Left lobe of liver (tissue), 2 donors: ENCODE results near the gene GMEB1. TPM values are rescaled to one million over a fixed set of nuclear protein-coding genes. Genes with fewer than 3 reads are reported as not detected.
"Not testable (repeated sequence)": the region's sequence is repeated elsewhere in the genome, so short reads cannot be mapped to it uniquely, and the experiment has no call there.

Experiments
- ATAC-seq: fragments of 200-7000 bp; cut with Tn5 transposase; one replicate; pipeline ENCODE4 v1.9.1; 2020; ENCODE audit warnings: mild to moderate bottlenecking, moderate library complexity
- DNase-seq: peaks from one replicate; pipeline ENCODE4 v3.0.0-alpha.2; 2020; ENCODE audit warnings: low spot score
- total RNA-seq: library from RNA; stranded (reverse); gene quantifications from one replicate; pipeline ENCODE4 v1.2.1, GENCODE V29; 2021
- donor health status: DM: no; HTN: no; CAD: no; lungs with moderate emphysema.
- donor health status: DM: no; HTN: yes; CAD: no.

Gene GMEB1
- 3.3 TPM for total RNA-seq

DNA sequence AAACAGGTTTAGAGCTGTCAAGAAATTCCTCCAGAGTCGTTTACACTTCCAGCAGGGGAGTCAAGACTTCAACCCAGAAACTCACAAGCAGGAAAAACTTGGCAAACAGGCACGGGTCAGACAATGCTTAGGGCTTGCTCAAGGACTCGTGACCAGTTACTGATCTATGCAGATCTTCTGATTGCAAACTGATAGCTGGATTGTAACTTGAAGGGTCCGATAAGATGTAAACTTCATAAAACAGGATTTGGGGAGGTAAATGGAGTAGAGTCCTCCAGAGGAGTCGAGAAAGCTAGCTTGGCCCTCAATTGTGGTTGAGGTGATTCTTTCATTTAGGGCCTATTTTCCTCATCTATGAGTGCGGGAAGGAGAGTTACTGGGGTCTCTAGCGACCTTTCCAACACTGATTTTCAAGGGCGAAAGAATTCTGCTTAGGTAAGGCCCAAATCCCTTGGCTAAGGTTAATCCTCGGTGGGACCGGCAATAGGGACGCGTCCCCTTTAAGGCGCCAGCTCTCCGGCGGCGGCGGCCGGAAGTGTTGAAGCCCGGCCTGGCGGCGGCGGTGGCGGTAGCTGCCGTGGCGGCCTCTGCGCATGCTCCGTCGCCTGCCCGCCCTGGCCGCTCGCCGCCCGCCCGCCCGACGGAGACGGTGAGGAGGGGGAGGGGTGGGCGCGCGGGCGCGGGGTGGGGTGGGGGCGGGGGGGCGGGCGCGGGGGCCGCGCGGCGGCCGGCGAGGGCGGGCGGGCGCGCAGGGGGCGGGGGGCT lies at the start of gene GMEB1:
Gene GMEB1 (plus strand): TSS at position 594 of the 765 bp plus-strand sequence. CDS start 14,829 bp downstream, outside the sequence.
- DNase-seq: peak; percentile 88
- peak; percentile 91 for ATAC-seq

GRCh38 chr1:28631713-28632112 lies 36.9 kb upstream of the GMEB1 start:
- DNase-seq (no peak), ATAC-seq (no peak)

- DNase-seq (no peak), ATAC-seq (no peak)
Measured at GRCh38 chr1:28632560-28632959, 36.0 kb upstream of the GMEB1 start.

GRCh38 chr1:28640766-28641165 lies 27.8 kb upstream of the GMEB1 start:
- ATAC-seq: no peak

GRCh38 chr1:28642056-28642846 lies 26.3 kb upstream of the GMEB1 start:
- no peak for DNase-seq
- peak; percentile 23 for ATAC-seq

More at GRCh38 chr1:28640766-28641165, 27.8 kb upstream of the GMEB1 start:
- no peak for DNase-seq

DNA sequence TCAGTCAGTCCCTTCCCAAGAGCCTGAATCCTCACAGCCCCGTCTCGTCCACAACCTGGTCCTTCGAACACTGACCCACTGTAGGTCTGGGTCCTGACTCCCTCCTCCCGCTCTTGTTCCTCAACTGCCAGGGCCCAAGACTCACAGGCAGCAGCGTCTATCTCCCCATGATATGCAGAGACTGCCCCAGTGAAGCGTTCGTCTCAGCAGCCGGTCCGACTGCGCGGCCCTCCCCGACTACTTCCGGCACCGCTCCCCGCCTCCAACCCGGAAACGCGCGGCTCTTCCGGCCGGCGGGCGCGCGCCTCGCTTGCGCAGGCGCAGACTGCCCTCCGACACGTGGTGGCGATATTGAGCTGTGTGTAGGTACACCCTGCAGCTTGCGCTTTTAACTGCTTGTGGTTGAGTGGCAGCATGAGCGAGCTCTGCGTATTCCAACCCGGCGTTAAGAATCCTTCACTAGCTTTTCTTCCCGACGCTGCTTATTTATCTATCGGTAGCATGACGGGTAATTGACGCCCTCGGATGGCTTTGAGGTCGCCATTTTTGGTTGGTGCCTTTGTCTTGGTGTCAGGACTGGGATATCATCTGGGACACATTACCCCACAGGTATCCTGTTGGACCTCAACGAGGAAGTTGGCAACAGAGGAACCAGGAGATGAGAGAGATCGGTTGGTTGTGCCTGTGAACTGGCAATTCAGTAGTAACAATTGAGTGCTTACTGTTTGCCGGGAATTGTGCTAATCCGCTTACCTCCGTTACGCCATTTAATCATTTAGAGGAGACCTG lies 25.5 kb upstream of the GMEB1 start, which contains the start of gene TAF12:
Gene TAF12 (minus strand): TSS at position 221 of the 789 bp plus-strand sequence. CDS start 20,986 bp downstream, outside the sequence.
- peak; percentile 95 for DNase-seq
- peak; percentile 88 for ATAC-seq

DNA sequence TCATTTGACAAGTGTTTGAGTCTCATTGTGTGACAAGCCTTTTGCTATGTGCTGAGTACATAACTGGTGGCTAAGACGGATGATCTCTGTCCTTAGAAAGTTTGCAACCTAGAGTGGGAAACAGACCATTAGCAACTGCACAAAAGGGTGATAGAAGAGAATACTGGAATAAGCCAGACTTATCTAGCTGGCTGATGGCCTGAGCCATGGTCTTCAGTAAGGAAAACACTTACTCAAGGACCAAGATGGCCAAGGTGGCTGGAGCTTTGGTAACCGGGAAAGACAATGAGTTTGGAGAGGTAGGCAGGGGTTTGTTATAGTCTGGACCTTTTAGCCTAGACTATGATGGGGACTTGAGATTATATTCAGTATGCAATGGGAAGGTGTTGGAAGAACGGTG lies 24.1 kb upstream of the GMEB1 start:
- no peak for ATAC-seq
- no peak for DNase-seq

DNA sequence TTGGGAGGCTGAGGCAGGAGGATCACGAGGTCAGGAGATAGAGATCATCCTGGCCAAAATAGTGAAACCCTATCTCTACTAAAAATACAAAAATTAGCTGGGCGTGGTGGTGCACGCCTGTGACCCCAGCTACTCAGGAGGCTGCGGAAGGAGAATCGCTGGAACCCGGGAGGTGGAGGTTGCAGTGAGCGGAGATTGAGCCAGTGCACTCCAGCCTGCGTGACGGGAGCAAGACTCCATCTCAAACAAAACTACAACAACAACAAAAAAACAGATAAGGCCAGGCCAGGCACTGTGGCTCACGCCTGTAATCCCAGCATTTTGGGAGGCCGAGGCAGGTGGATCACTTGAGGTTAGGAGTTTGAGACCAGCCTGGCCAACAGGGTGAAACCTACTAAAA lies 23.2 kb upstream of the GMEB1 start:
- ATAC-seq, DNase-seq: not testable (repeated sequence)

- no peak for DNase-seq
- ATAC-seq: no peak
Measured at GRCh38 chr1:28646040-28646439, 22.5 kb upstream of the GMEB1 start.

GRCh38 chr1:28648008-28648473 lies 20.5 kb upstream of the GMEB1 start:
- peak; percentile 85 for ATAC-seq
- peak; percentile 93 for DNase-seq

DNA sequence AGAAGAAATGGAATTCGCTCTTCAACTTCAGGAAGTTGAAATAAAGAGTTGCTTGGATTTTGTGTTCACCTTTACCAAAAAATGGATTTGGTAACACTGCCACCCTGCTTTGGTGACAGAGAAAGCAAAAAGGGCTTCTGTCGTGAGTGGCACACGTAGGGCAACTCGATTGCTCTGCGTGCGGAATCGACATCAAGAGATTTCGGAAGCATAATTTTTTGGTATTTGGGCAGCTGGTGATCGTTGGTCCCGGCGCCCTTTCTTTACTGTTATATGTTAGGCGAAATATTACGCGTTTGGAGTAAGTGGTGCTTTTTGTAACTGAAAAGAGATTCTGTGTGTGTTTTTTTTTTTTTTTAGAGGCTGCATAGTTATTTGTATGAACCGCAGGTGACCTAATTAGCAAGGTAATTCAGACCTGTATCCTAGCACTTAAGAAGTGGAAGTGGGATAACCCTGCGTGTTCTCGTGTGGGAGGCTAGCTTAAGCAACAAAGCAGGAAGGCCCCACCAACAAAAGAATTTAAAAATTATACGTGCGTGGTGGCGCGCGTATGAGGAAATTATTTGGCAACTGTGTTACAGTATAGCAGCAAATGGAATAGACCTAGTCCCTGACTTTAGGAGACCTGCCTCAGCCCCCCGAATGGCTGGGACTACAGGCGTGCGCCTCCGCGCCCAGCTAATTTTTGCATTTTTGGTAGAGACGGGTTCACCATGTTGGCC lies 19.9 kb upstream of the GMEB1 start, which contains the start of gene RNU11:
Gene RNU11 (plus strand): TSS at position 127 of the 725 bp plus-strand sequence.
- DNase-seq (peak; percentile 89), ATAC-seq (peak; percentile 81)

- not testable (repeated sequence) for DNase-seq, ATAC-seq
Measured at GRCh38 chr1:28653063-28653462, 15.5 kb upstream of the GMEB1 start.

DNA sequence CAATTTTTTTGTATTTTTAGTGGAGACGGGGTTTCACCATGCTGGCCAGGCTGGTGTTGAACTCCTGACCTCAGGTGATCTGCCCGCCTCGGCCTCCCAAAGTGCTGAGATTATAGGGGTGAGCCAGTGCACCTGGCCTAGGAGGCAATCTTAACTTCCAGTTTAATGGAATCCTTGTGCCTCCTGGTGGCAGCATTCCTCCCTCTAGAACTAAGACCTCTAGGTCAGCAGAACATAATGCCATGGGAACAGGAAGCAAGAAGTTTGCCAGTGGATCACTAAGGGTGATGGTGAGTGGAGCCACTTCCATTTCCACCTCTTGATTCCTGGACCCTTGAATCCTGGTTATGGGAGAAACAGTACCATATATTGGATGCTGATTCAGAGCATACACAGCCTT lies 14.7 kb upstream of the GMEB1 start:
- peak; percentile 41 for ATAC-seq
- not testable (repeated sequence) for DNase-seq

DNA sequence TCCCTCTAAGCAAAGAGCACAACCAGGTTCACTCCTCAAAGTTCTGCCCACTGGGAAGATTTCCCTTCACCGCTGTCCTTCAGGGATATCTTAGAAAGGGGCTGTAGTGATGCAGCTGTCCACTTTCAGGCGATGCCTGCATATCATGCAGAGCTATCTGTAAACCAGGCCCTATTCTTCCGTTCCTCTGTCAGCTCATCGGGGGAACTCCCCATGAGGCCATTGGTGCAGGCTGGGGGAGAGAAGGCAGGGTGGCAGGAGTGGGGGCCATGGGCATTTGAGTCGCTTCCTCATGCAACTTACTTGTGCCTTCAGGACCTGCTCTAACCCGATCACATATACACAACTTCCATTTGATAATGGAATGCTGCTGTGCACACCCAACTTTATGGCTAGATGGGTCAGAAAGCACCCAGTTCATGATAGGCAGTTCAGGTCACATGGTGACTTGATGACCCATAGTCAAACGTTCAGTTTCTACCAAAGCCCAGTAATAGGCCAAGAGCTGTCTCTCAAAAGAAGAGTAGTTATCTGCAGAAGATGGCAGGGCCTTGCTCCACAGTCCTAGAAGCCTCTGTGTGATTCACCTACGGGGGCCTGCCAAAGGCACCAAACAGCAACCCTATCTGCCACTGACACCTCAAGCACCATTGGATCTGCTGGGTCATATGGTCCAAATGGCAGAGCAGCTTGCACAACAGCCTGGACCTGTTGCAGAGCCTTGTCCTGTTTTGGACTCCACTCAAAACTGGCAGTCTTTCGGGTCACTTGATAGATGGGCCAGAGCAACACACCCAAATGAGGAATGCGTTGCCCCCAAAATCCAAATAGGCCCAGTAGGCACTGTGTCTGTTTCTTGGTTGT lies 12.9 kb upstream of the GMEB1 start:
- ATAC-seq: not testable (repeated sequence)

GRCh38 chr1:28656335-28656734 lies 12.2 kb upstream of the GMEB1 start:
- ATAC-seq (no peak), DNase-seq (no peak)

More for the DNA sequence above, 12.9 kb upstream of the GMEB1 start:
- DNase-seq: peak; percentile 59

- ATAC-seq: no peak
- DNase-seq: no peak
Measured at GRCh38 chr1:28663871-28664470, 4.6 kb upstream of the GMEB1 start.

- DNase-seq: no peak
- no peak for ATAC-seq
Measured at GRCh38 chr1:28666806-28667205, 1.8 kb upstream of the GMEB1 start.

DNA sequence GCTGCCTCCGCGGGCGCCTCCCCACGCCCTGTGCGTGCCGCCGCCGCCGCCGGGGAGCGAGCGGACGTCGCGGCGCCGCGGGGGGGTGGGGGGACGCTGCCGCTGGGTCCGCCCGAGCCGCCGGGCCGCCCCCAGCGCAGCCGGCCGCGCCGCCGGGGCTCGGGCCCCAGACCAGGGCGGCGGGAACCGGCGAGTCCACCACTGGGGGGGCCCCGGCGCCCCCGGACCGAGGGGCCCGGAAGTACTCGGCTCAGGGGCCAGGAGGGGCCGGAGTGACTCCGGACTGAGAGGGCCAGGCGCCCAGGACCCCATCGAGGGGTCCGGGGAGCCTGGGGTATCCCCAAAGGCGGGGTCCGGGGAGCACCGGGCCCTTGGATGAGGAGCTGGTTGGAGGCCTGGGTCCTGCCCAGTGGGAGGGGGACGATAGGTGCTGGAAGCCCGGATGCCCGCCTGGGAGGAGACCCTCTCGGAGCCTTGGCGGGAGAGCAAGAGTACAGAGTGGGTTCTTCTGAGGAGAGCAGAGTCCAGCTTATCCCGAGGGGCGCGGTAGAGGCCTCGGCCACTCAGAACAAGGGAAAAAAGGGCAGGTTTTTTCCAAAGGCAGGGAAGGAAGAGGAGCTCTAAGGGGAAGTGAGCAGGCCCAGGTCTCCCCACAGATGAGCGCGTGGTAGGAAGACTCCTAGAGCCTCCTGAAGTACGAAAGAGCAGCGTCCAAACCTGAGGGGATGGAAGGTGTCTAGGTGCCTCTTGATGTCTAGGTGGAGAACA lies 556 bp downstream of the GMEB1 start:
- ATAC-seq (peak; percentile 81), DNase-seq (peak; percentile 65)
